Spleen (tissue), 3 donors: ENCODE data around the gene SLC2A14.

Experiments used
- POLR2A ChIP-seq, 3 donors: fragments of 450-650 bp; IDR thresholded peaks; one replicate each; pipeline ENCODE4 v1.5.1; 2017; ENCODE audit warnings: antibody characterized with exemption in 3 of 3, mild to moderate bottlenecking in 1 of 3
- POLR2AphosphoS5 ChIP-seq, 3 donors: sonication (generic); formaldehyde crosslinking; IDR thresholded peaks; one replicate each; pipeline ENCODE4 v1.5.1; 2017; ENCODE audit warnings: antibody characterized with exemption in 3 of 3

DNA sequence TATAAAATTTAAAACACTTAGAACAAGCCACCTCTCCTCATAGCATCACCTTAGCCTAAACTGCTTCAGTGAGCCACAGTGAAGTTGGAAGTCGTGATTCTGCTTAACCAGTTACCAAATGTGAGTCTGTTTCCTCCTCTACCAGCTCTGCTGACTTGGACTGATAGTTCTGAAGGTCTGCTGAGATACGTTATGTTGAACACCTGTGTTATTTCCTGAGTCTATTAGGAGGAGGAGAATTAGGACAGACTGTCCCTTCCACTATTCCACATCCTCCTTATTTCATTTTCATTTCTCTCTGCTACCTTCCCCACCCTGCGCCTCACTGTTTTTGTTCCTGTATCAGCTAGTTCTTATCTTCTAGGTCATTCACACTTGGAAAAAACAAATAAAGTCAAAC lies 2.4 kb downstream of the SLC2A14 start:
- TF ChIP-seq POLR2A (IDR thresholded peaks at IDR 0.05) (no peak), POLR2AphosphoS5 (IDR thresholded peaks at IDR 0.05) (no peak)
